HG02938 (cell line): ENCODE data around the gene RGS3.

Experiments used
- ATAC-seq: cut with Tn5 transposase; IDR thresholded peaks from one replicate; pipeline ENCODE4 v1.9.1; 2021; ENCODE audit warnings: mild to moderate bottlenecking, moderate library complexity; ENCODE audit not compliant: unreplicated experiment

Gene RGS3

GRCh38 chr9:113597390-113598241 is 134.1 kb downstream of the RGS3 start:
- no peak for ATAC-seq

- no peak for ATAC-seq
These were observed 134.9 kb downstream of the RGS3 start for GRCh38 chr9:113598451-113598850.

GRCh38 chr9:113598883-113599282 is 135.4 kb downstream of the RGS3 start:
- ATAC-seq = no peak

- no peak for ATAC-seq
These were observed 136.1 kb downstream of the RGS3 start for GRCh38 chr9:113599646-113600022.

- no peak for ATAC-seq
These were observed 136.7 kb downstream of the RGS3 start for GRCh38 chr9:113600023-113600823.

GRCh38 chr9:113600871-113601614 is 137.5 kb downstream of the RGS3 start:
- ATAC-seq = no peak

- ATAC-seq = no peak
These were observed 138.1 kb downstream of the RGS3 start for GRCh38 chr9:113601656-113602055.

- ATAC-seq = no peak
These were observed 138.9 kb downstream of the RGS3 start for GRCh38 chr9:113602126-113603047.

GRCh38 chr9:113603048-113603375 is 139.5 kb downstream of the RGS3 start:
- ATAC-seq = no peak

GRCh38 chr9:113603773-113604172 is 140.2 kb downstream of the RGS3 start:
- no peak for ATAC-seq

- no peak for ATAC-seq
These were observed 140.9 kb downstream of the RGS3 start for GRCh38 chr9:113604393-113604792.

- ATAC-seq = no peak
These were observed 143.0 kb downstream of the RGS3 start for GRCh38 chr9:113606510-113606909.

- no peak for ATAC-seq
These were observed 144.7 kb downstream of the RGS3 start for GRCh38 chr9:113608082-113608685.

- ATAC-seq = no peak
These were observed 146.2 kb downstream of the RGS3 start for GRCh38 chr9:113609562-113610318.

GRCh38 chr9:113611461-113612215 is 148.1 kb downstream of the RGS3 start:
- no peak for ATAC-seq

- ATAC-seq = no peak
These were observed 148.8 kb downstream of the RGS3 start for GRCh38 chr9:113612216-113612747.

GRCh38 chr9:113612828-113613227 is 149.3 kb downstream of the RGS3 start:
- no peak for ATAC-seq

GRCh38 chr9:113613815-113614413 is 150.4 kb downstream of the RGS3 start:
- no peak for ATAC-seq
